ENCODE measurements around the gene MFN2.

The MFN2 gene

DNA sequence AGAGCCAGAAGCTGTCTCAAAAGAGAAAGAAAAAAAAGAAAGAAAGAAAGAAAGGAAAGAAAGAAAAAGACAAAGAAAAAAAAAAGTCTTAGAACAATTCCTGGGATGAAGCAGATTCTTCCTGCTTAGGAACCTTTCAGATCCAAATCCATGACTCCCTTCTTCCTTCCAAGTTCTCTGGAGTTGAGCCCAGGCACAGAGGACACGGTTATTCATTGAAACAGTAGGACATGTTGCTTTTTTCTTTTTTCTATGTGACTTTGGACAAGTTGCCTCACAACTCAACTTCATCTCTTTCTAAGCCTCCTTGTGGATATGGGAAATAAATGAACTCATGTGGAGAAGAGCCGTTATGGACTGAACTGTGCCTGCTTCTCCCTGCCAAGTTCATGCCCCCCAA, 68.1 kb downstream of the MFN2 start:
- H3K4me1 ChIP-seq (ENCODE audit: control insufficient read depth, insufficient read depth, low read length): peaks cover 2% of the 10 kb centered on the region
- H3K27me3 ChIP-seq (ENCODE audit: control insufficient read depth, insufficient read depth, low read length): no peaks in the 10 kb centered on the region
- H3K27ac ChIP-seq (ENCODE audit: low read length): no peak overlapping the region
- no peak for DNase-seq (ENCODE audit: low read depth, low spot score)
- WGBS (ENCODE audit: insufficient coverage, insufficient read length): no CpG with 5 or more reads among the region's 2 CpGs
- H3K36me3 ChIP-seq (ENCODE audit: control insufficient read depth, insufficient read depth, low read length): no peaks in the 10 kb centered on the region
- no peaks in the 10 kb centered on the region for H3K9me3 ChIP-seq (ENCODE audit: control insufficient read depth, insufficient read depth, low read length)
- no peak overlapping the region for H3K4me3 ChIP-seq (ENCODE audit: low read length)

DNA sequence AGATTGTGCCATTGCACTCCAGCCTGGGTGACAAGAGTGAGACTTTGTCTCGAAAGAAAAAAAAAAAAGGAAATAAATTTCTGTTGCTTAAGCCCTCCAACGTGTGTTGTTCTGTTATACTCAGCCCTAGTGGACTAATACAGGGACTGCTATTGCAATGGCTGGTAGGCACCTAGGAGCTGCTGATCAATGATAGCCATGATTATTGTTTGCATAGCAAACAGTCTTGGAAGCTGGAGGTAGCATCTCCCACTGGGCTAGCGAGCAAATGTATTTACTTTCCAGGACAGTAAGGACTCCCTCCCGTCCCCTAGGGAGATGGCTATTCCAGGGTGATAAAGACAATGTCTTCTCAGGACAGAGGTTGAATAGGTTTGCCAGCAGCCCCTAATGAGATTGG, 69.4 kb downstream of the MFN2 start:
- DNase-seq (ENCODE audit: low read depth, low spot score): no peak
- no peak overlapping the region for H3K27ac ChIP-seq (ENCODE audit: low read length)
- WGBS (ENCODE audit: insufficient coverage, insufficient read length): no CpG with 5 or more reads among the region's 4 CpGs
- no peak overlapping the region for H3K4me3 ChIP-seq (ENCODE audit: low read length)
- no peaks in the 10 kb centered on the region for H3K27me3 ChIP-seq (ENCODE audit: control insufficient read depth, insufficient read depth, low read length)
- H3K36me3 ChIP-seq (ENCODE audit: control insufficient read depth, insufficient read depth, low read length): no peaks in the 10 kb centered on the region
- H3K9me3 ChIP-seq (ENCODE audit: control insufficient read depth, insufficient read depth, low read length): no peaks in the 10 kb centered on the region
- H3K4me1 ChIP-seq (ENCODE audit: control insufficient read depth, insufficient read depth, low read length): peaks cover 2% of the 10 kb centered on the region

DNA sequence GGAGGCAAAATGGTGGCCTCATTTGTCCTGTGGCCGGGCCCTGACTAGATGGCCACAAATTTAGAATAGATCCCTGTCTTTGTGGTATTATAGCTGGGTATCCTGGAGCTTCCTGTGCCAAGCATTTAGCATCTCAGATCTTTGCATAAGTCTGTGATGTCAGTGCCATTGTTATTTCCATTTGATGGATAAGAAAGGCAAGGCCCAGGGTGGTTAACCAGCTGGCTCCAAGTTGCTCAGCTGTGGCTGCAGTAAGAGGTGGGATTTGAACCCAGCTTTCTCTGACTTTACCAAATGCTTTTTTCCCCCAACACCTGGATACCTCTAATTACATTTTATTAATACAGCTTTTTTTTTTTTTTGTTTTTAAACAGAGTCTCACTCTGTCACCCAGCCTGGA, 71.1 kb downstream of the MFN2 start:
- Histone ChIP-seq H3K36me3 (ENCODE audit: control insufficient read depth, insufficient read depth, low read length) (no peaks in the 10 kb centered on the region), H3K4me3 (ENCODE audit: low read length) (no peak overlapping the region), H3K27ac (ENCODE audit: low read length) (no peak overlapping the region), H3K27me3 (ENCODE audit: control insufficient read depth, insufficient read depth, low read length) (no peaks in the 10 kb centered on the region), H3K4me1 (ENCODE audit: control insufficient read depth, insufficient read depth, low read length) (peaks cover 2% of the 10 kb centered on the region), H3K9me3 (ENCODE audit: control insufficient read depth, insufficient read depth, low read length) (no peaks in the 10 kb centered on the region)
- WGBS (ENCODE audit: insufficient coverage, insufficient read length): no CpG with 5 or more reads among the region's 1 CpG
- no peak for DNase-seq (ENCODE audit: low read depth, low spot score)

DNA sequence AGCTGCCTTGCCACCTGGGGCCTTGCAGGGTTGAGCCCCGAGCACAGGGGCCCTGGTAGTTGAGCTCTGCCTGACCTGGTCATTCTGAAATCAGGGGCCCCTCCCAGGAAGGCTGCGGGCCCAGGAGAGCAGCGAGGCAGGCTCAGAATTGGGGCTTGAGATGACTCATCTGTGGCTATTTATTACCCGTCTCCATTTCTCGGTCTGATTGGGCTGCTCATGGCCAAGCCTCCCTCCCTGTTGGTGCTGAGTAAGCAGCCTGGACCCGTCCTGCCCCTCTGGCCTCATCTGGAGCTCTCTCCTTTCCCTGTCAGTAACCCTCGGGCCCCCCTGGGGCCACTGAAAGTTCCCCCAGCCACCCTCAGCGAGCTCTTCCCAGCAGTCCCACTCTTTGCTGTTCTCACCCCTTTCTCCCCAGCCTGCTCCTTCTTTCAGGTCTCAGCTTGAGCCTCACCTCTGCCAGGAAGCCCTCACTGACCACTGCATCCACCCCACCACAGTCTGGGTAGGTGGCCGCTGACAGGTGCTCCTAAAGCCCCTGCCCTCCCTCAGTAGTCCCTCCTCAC, 71.8 kb downstream of the MFN2 start:
- no CpG with 5 or more reads among the region's 9 CpGs for WGBS (ENCODE audit: insufficient coverage, insufficient read length)
- no peak overlapping the region for H3K4me3 ChIP-seq (ENCODE audit: low read length)
- peaks cover 2% of the 10 kb centered on the region for H3K4me1 ChIP-seq (ENCODE audit: control insufficient read depth, insufficient read depth, low read length)
- no peak for DNase-seq (ENCODE audit: low read depth, low spot score)
- H3K27me3 ChIP-seq (ENCODE audit: control insufficient read depth, insufficient read depth, low read length): no peaks in the 10 kb centered on the region
- H3K27ac ChIP-seq (ENCODE audit: low read length): no peak overlapping the region
- no peaks in the 10 kb centered on the region for H3K9me3 ChIP-seq (ENCODE audit: control insufficient read depth, insufficient read depth, low read length)
- no peaks in the 10 kb centered on the region for H3K36me3 ChIP-seq (ENCODE audit: control insufficient read depth, insufficient read depth, low read length)

DNA sequence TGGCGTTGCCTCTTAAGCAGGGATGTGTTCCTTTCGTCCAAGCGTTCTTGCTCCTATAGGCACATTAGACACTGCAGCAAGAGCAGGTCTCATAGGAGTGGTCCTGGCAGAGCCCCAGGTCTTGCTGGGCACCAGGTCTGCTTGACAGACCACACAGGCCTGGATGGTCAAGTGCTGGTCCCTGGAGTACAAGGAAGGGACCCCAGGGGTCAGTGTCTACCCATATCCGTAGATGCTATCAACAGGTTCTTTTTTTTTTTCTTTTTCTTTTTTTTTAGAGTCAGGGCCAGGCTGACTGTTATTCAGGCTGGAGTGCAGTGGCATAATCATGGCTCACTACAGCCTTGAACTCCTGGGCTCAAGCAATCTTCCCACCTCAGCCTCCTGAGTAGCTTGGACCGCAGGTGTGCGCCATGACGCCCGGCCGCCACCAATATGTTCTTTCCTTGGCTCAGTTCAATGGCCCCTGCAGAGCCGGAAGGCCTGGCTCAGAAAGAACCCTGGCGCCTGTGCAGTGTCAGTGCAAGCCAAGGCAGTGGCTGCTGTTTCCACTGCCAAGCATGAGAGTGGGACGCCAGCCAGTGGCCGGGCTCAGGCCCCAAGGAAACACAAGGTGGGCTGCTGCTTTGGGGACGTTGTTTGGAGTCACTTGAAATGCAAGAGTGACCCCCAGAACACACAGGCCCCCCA, 72.9 kb downstream of the MFN2 start:
- H3K27ac ChIP-seq (ENCODE audit: low read length): no peak overlapping the region
- WGBS (ENCODE audit: insufficient coverage, insufficient read length): no CpG with 5 or more reads among the region's 14 CpGs
- DNase-seq (ENCODE audit: low read depth, low spot score): no peak
- H3K4me1 ChIP-seq (ENCODE audit: control insufficient read depth, insufficient read depth, low read length): peaks cover 2% of the 10 kb centered on the region
- no peaks in the 10 kb centered on the region for H3K9me3 ChIP-seq (ENCODE audit: control insufficient read depth, insufficient read depth, low read length)
- H3K36me3 ChIP-seq (ENCODE audit: control insufficient read depth, insufficient read depth, low read length): no peaks in the 10 kb centered on the region
- H3K4me3 ChIP-seq (ENCODE audit: low read length): no peak overlapping the region
- no peaks in the 10 kb centered on the region for H3K27me3 ChIP-seq (ENCODE audit: control insufficient read depth, insufficient read depth, low read length)

DNA sequence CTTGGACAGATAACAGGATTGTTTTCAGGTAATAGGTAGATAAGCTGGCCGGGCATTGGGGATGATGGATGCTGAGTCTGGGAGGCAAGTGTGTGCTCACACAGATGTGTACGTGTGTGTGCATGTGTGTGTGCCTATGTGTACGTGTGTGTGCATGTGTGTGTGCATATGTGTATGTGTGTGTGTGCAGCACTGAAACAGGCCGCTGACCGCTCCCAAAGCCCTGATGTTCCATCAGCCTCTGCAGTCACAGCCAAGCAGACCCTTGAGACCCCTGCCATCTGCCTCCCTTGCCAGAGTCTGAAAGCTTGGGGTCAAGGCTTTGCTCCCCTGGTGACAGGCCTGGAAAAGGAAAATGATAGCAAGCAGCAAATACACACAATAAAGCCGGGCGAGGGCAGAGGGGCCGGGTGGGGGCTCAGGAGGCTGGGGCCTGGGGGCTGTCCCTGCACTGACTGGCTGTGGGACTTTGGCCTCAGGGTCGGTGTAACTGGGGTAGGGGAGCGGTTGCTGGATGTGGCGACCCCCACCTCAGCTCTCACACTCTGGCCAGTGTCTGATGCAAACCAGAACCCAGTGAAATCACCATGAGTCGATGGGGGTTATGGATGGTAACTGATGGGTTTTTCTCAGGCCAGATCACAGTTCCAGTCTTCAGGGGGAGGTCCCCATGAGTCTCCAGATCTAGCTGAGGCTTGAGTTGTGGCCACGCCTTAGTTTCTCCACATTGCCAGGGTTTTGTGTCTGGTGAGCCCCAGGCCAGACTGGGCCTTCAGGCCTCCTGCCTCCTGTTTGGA, 73.7 kb downstream of the MFN2 start:
- Histone ChIP-seq H3K36me3 (ENCODE audit: control insufficient read depth, insufficient read depth, low read length) (no peaks in the 10 kb centered on the region), H3K9me3 (ENCODE audit: control insufficient read depth, insufficient read depth, low read length) (no peaks in the 10 kb centered on the region), H3K27ac (ENCODE audit: low read length) (no peak overlapping the region), H3K4me1 (ENCODE audit: control insufficient read depth, insufficient read depth, low read length) (peaks cover 2% of the 10 kb centered on the region), H3K27me3 (ENCODE audit: control insufficient read depth, insufficient read depth, low read length) (no peaks in the 10 kb centered on the region), H3K4me3 (ENCODE audit: low read length) (no peak overlapping the region)
- WGBS (ENCODE audit: insufficient coverage, insufficient read length): no CpG with 5 or more reads among the region's 13 CpGs
- no peak for DNase-seq (ENCODE audit: low read depth, low spot score)

DNA sequence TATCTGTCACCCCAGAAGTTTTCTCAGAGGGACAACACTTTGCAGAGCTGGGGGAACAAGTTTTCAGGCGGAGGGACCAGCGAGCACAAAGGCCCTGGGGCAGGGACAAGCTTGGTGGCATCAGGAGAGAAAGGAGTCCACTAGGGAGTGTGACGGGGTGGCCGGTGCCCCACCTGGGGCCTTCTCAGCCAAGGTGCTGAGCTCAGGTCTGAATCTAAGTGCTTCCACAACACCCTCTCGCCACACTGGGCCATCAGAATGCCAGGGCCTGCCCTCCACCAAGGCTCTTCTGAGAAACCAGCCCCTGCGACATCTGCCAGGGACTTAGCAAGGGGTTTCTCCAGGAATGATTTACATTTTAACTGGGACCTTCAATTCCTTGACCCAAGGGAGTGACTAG, 75.0 kb downstream of the MFN2 start:
- Histone ChIP-seq H3K4me3 (ENCODE audit: low read length) (no peak overlapping the region), H3K36me3 (ENCODE audit: control insufficient read depth, insufficient read depth, low read length) (no peaks in the 10 kb centered on the region), H3K27me3 (ENCODE audit: control insufficient read depth, insufficient read depth, low read length) (no peaks in the 10 kb centered on the region), H3K4me1 (ENCODE audit: control insufficient read depth, insufficient read depth, low read length) (no peaks in the 10 kb centered on the region), H3K9me3 (ENCODE audit: control insufficient read depth, insufficient read depth, low read length) (no peaks in the 10 kb centered on the region), H3K27ac (ENCODE audit: low read length) (no peak overlapping the region)
- no peak for DNase-seq (ENCODE audit: low read depth, low spot score)
- WGBS (ENCODE audit: insufficient coverage, insufficient read length): no CpG with 5 or more reads among the region's 6 CpGs

DNA sequence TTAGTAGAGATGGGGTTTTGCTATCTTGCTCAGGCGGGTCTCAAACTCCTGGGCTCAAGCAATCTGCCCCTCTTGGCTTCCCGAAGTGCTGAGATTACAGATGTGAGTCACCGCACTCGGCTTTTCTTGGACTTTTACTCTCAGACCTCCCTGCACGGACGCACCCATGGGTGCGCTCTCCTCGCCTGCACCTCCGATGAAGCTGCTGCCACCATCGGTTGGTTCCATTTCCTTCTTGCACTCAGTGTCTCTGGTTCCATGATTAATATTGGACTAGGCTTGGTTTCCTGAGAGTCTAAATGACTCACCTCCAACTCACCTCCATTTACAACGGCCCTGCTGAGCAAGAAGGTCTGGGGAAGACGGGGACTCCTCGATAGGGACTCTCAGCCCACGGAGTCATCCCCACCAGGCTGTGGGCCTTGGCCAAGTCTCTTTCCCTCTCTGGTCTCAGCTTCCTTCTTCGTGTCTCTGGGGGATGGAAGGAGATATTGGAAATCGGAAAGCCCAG, 76.1 kb downstream of the MFN2 start:
- no peak overlapping the region for H3K4me3 ChIP-seq (ENCODE audit: low read length)
- no peaks in the 10 kb centered on the region for H3K36me3 ChIP-seq (ENCODE audit: control insufficient read depth, insufficient read depth, low read length)
- no peaks in the 10 kb centered on the region for H3K27me3 ChIP-seq (ENCODE audit: control insufficient read depth, insufficient read depth, low read length)
- no peaks in the 10 kb centered on the region for H3K9me3 ChIP-seq (ENCODE audit: control insufficient read depth, insufficient read depth, low read length)
- no CpG with 5 or more reads among the region's 16 CpGs for whole genome bisulfite sequencing (ENCODE audit: insufficient coverage, insufficient read length)
- no peak overlapping the region for H3K27ac ChIP-seq (ENCODE audit: low read length)
- no peak for DNase-seq (ENCODE audit: low read depth, low spot score)
- no peaks in the 10 kb centered on the region for H3K4me1 ChIP-seq (ENCODE audit: control insufficient read depth, insufficient read depth, low read length)

DNA sequence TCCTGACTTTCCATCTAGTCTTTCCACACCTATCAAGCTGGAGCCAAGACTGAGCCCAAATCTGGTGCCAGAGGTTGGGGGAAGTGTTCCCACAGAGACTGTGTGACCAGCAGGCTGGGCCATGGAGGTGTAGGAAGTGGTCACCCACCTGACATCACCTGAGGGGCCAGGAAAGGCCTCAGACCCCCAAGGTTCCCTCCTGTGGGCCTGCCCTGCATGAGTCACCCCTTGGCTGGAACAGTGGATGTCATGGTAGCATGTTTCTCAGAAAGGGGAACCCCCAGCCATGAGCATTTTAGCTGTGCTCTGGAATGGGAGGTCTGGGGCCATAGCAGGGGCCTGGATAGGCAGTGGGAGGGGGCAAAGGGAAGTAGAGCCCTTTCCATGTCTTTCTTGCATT, 77.1 kb downstream of the MFN2 start:
- no peaks in the 10 kb centered on the region for H3K27me3 ChIP-seq (ENCODE audit: control insufficient read depth, insufficient read depth, low read length)
- H3K4me1 ChIP-seq (ENCODE audit: control insufficient read depth, insufficient read depth, low read length): no peaks in the 10 kb centered on the region
- no peak overlapping the region for H3K27ac ChIP-seq (ENCODE audit: low read length)
- no peaks in the 10 kb centered on the region for H3K36me3 ChIP-seq (ENCODE audit: control insufficient read depth, insufficient read depth, low read length)
- no peak overlapping the region; the same call in 1 of the 2 replicates for H3K4me3 ChIP-seq (ENCODE audit: low read length)
- no peaks in the 10 kb centered on the region for H3K9me3 ChIP-seq (ENCODE audit: control insufficient read depth, insufficient read depth, low read length)
- DNase-seq (ENCODE audit: low read depth, low spot score): no peak

DNA sequence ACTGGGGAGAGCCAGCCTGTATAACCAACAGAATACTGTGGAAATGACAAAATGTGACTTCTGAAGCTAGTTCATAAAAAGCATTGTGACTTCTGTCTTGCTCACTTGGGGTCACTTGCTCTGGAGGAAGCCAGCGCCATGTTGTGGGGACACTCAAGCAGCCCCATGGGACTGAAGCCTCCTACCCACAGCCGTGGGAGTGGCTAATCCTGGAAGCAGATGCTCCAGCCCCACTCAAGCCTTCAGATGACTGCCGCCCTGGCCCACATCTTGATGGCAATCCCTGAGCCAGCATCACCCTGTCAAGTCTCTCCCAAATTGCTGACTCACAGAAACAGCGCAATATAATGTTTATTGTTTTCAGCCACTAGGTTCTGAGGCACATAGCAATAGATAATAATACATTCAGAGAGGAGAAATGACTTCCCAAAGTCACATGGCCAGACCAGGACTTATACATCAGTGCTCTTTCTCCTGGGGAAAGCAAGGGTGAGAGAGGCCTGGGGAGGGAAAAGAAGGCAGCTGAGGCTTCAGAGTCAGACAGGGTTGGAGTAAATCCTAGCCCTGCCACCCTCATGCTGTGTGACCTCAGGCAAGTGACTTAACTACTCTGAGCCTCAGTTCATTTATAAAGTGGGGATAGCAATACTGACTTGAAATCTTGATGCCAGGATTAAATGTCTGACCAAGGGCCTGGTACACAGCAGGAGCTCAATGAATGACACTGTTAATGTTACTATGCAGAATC, 77.9 kb downstream of the MFN2 start:
- WGBS (ENCODE audit: insufficient coverage, insufficient read length): no CpG with 5 or more reads among the region's 4 CpGs
- no peak for DNase-seq (ENCODE audit: low read depth, low spot score)
- Histone ChIP-seq H3K4me3 (ENCODE audit: low read length) (no peak overlapping the region), H3K36me3 (ENCODE audit: control insufficient read depth, insufficient read depth, low read length) (no peaks in the 10 kb centered on the region), H3K27me3 (ENCODE audit: control insufficient read depth, insufficient read depth, low read length) (no peaks in the 10 kb centered on the region), H3K27ac (ENCODE audit: low read length) (no peak overlapping the region), H3K9me3 (ENCODE audit: control insufficient read depth, insufficient read depth, low read length) (no peaks in the 10 kb centered on the region), H3K4me1 (ENCODE audit: control insufficient read depth, insufficient read depth, low read length) (no peaks in the 10 kb centered on the region)
